K562 (cell line): ENCODE data around the gene STK24.

Experiments
- CHCHD3 ChIP-seq: fragments of 250-450 bp; sonication (Bioruptor Pico); IDR thresholded peaks from 2 replicates; pipeline ENCODE4 v2.1.2; 2022; ENCODE audit warnings: mild to moderate bottlenecking
- CREB3L1 ChIP-seq: fragments of 450-650 bp; IDR thresholded peaks from 2 replicates; pipeline ENCODE4 v1.6.1; 2014; ENCODE audit warnings: low read depth, mild to moderate bottlenecking, moderate library complexity, borderline replicate concordance
- CTCF ChIP-seq, 3 experiments: IDR thresholded peaks in 2 of 3; conservative IDR thresholded peaks in 1 of 3; 2 replicates each; pipeline ENCODE4 v1.5.1; 2011 to 2012; ENCODE audit warnings: low read length in 3 of 3, mild to moderate bottlenecking in 3 of 3, control low read depth in 2 of 3, improper control_type of control experiment in 1 of 3, inconsistent platforms in 1 of 3, low read depth in 1 of 3, mixed read lengths in 1 of 3, moderate library complexity in 1 of 3; ENCODE audit not compliant: insufficient read depth in 2 of 3
- HMBOX1 ChIP-seq: sonication (generic); IDR thresholded peaks from 2 replicates; pipeline ENCODE4 v1.6.1; 2016
- HNRNPLL ChIP-seq: fragments of 200-400 bp; formaldehyde crosslinking; IDR thresholded peaks from 2 replicates; pipeline ENCODE4 v1.6.1; 2017; ENCODE audit warnings: low read length, low read depth, mild to moderate bottlenecking; ENCODE audit not compliant: poor library complexity, severe bottlenecking
- PHF20 ChIP-seq: fragments of 450-650 bp; IDR thresholded peaks from 2 replicates; pipeline ENCODE4 v1.6.1; 2018; ENCODE audit not compliant: partially characterized antibody

- TF ChIP-seq CREB3L1 (no peak), CTCF (IDR thresholded peaks at IDR 0.05 in 2 of 3, conservative IDR thresholded peaks at IDR 0.05 in 1 of 3; ENCODE audit: insufficient read depth in 2 of 3, low read depth in 1 of 3, low read length in 3 of 3) (no peak), CHCHD3 (CRISPR knock-in tag) (no peak), HMBOX1 (no peak), HNRNPLL (no peak), PHF20 (no peak)
These were observed 15.4 kb upstream of the STK24 start for GRCh38 chr13:98592362-98592732.
